HCT116 (cell line): ENCODE results near the gene KIF13A.

Experiments
- POLR2AphosphoS5 ChIP-seq: IDR thresholded peaks from 2 replicates; pipeline ENCODE4 v1.6.1; 2011; ENCODE audit warnings: mild to moderate bottlenecking, low read depth, low read length, moderate library complexity
- RAD21 ChIP-seq: IDR thresholded peaks from 2 replicates; pipeline ENCODE4 v1.6.1; 2012; ENCODE audit warnings: low read depth, mild to moderate bottlenecking
- YY1 ChIP-seq: IDR thresholded peaks from 2 replicates; pipeline ENCODE4 v1.6.1; 2011; ENCODE audit warnings: low read length, low read depth, moderate library complexity, mild to moderate bottlenecking; ENCODE audit not compliant: insufficient replicate concordance; ENCODE audit errors: extremely low read depth
- TF ChIP-seq, protein P1 (sequence below), 3 experiments: fragments of 200-600 bp in 1 of 3; sonication (generic) in 1 of 3; IDR thresholded peaks in 2 of 3; conservative IDR thresholded peaks in 1 of 3; 2 replicates each; pipeline ENCODE4 v1.5.1; 2012 to 2017; ENCODE audit warnings: low read depth in 2 of 3, low read length in 2 of 3, antibody characterized with exemption in 1 of 3, borderline replicate concordance in 1 of 3, control low read depth in 1 of 3, mild to moderate bottlenecking in 1 of 3, mixed read lengths in 1 of 3, mixed run types in 1 of 3, moderate library complexity in 1 of 3; ENCODE audit not compliant: insufficient read depth in 1 of 3
- TF ChIP-seq, protein P2 (sequence below): IDR thresholded peaks from 2 replicates; pipeline ENCODE4 v1.6.1; 2012; ENCODE audit warnings: low read depth

DNA sequence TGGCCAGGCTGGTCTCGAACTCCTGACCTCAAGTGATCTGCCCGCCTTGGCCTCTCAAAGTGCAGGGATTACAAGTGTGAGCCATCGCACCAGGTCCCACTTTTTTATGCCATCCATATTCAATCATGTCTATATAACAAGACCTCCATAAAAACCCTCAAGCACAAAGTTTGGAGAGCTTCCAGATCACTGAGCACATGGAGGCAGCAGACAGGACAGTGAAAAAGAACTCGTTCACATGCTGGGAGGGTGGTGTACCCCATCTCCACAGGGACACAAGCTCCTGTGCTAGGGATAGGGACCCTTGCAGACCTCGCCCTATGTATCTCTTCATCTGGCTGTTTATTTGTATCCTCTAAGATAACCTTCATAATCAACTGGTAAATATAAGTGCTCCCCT, 30.3 kb downstream of the KIF13A start:
- TF ChIP-seq YY1 (no peak), RAD21 (no peak), POLR2AphosphoS5 (no peak)
- TF ChIP-seq, protein P1, sequence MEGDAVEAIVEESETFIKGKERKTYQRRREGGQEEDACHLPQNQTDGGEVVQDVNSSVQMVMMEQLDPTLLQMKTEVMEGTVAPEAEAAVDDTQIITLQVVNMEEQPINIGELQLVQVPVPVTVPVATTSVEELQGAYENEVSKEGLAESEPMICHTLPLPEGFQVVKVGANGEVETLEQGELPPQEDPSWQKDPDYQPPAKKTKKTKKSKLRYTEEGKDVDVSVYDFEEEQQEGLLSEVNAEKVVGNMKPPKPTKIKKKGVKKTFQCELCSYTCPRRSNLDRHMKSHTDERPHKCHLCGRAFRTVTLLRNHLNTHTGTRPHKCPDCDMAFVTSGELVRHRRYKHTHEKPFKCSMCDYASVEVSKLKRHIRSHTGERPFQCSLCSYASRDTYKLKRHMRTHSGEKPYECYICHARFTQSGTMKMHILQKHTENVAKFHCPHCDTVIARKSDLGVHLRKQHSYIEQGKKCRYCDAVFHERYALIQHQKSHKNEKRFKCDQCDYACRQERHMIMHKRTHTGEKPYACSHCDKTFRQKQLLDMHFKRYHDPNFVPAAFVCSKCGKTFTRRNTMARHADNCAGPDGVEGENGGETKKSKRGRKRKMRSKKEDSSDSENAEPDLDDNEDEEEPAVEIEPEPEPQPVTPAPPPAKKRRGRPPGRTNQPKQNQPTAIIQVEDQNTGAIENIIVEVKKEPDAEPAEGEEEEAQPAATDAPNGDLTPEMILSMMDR (IDR thresholded peaks at IDR 0.05 in 2 of 3, conservative IDR thresholded peaks at IDR 0.05 in 1 of 3; ENCODE audit: borderline replicate concordance in 1 of 3, insufficient read depth in 1 of 3, low read depth in 2 of 3, low read length in 2 of 3) = no peak
- TF ChIP-seq, protein P2, sequence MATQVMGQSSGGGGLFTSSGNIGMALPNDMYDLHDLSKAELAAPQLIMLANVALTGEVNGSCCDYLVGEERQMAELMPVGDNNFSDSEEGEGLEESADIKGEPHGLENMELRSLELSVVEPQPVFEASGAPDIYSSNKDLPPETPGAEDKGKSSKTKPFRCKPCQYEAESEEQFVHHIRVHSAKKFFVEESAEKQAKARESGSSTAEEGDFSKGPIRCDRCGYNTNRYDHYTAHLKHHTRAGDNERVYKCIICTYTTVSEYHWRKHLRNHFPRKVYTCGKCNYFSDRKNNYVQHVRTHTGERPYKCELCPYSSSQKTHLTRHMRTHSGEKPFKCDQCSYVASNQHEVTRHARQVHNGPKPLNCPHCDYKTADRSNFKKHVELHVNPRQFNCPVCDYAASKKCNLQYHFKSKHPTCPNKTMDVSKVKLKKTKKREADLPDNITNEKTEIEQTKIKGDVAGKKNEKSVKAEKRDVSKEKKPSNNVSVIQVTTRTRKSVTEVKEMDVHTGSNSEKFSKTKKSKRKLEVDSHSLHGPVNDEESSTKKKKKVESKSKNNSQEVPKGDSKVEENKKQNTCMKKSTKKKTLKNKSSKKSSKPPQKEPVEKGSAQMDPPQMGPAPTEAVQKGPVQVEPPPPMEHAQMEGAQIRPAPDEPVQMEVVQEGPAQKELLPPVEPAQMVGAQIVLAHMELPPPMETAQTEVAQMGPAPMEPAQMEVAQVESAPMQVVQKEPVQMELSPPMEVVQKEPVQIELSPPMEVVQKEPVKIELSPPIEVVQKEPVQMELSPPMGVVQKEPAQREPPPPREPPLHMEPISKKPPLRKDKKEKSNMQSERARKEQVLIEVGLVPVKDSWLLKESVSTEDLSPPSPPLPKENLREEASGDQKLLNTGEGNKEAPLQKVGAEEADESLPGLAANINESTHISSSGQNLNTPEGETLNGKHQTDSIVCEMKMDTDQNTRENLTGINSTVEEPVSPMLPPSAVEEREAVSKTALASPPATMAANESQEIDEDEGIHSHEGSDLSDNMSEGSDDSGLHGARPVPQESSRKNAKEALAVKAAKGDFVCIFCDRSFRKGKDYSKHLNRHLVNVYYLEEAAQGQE = no peak
